ENCODE results near the gene TRIM41. TPM values are rescaled to one million over a fixed set of nuclear protein-coding genes. Genes with fewer than 3 reads are reported as not detected.

TRIM41 gene
- total RNA-seq, 4 donors from 2014 or later: 17.9 to 23.9 (median 18.7) TPM

DNA sequence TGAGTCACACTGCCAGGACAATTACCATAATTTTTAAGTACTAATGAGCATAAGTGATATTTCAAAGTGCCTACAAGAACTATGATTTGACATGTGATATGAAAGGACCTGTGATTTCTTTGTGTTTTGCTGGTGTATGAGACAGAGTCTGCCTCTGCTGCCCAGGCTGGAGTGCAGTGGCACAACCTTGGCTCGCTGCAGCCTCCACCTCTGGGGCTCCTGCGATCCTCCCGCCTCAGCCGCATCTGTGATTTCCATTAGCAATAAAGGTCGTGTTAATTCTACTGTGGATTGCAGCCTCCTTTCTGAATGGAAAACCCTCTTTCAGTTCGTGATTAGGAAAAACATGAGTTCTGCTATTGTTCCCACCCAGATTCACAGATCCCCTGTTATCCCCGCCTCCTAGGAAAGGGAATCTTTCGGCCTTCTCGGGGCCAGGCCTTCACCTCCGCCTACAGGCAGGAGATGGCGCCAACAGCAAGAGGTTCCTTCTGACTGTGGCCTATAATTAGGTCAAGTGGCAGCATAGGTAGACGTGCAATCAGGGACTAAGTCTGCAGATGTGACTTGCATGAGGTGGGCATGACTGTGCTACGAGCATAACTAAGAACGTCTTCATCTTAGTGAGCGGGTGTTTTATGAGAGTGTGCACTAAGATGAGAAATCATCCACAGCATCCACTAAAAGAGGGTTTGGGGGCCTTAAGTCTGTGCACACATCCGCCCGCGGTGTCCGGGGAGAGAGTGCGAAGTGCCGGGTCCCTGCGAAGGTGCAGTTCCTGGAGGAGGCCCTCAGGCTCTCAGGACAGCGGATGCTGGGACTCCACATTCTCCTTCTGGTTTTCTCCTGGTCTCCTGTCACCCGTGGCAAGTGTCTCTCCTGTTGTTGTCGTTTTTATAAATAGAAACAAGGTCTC, 41.2 kb upstream of the TRIM41 start:
- Histone ChIP-seq H3K27ac (no peak overlapping the region), H3K4me3 (no peak overlapping the region), H3K9me3 (no peaks in the 10 kb centered on the region), H3K27me3 (peaks cover 7% of the 10 kb centered on the region), H3K4me1 (peaks cover 0 to 18% (median 9%) of the 10 kb centered on the region in 4 donors), H3K36me3 (no peaks in the 10 kb centered on the region)
- peak; percentile 79 for DNase-seq
- in situ Hi-C loops (cut with MboI; ENCODE audit: low pct_ligation_motif_present in 1 of 4, low pct_unique_long_range_greater_than_20kb in 1 of 4, low sequenced_read_pairs in 3 of 4) (no loop called here), intact Hi-C loops (cut with DNase I; ENCODE audit: low total_unique reads) (loop anchor here (10.0 kb wide), 1 partner anchor 63 kb away; the partner anchor contains the start of gene RACK1)
- 47% methylated on average over 25 of the region's 25 CpGs; no CpG with 5 or more reads in 1 of the 2 donors for WGBS, 2 donors (ENCODE audit: low coverage in 1 of 2)
- TF ChIP-seq CTCF (IDR thresholded peaks at IDR 0.05): peak; percentile 66 to 82 (median 79)
- TF ChIP-seq POLR2A (IDR thresholded peaks at IDR 0.05): no peak

DNA sequence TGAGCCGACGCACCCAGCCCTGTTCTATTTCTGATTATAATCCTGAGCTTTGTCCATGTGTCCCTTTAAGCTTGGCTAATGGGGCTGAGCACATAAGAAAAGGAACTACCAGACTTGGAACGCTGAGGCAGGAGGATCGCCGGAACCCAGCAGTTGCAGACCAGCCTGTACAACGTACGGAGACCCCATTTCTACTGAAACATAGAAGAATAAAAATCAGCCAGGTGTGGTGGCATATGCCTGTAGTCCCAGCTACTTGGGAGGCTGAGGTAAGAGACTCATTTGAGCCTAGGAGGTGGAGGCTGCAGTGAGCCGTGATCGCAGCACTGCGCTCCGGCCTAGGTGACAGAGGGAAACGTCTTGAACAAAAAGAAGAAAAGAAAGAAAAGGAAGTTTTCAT, 40.4 kb upstream of the TRIM41 start:
- Histone ChIP-seq H3K27ac (no peak overlapping the region), H3K9me3 (no peaks in the 10 kb centered on the region), H3K4me1 (peaks cover 0 to 21% (median 9%) of the 10 kb centered on the region in 4 donors), H3K4me3 (no peak overlapping the region), H3K27me3 (peaks cover under 1% of the 10 kb centered on the region), H3K36me3 (no peaks in the 10 kb centered on the region)
- in situ Hi-C loops (cut with MboI; ENCODE audit: low pct_ligation_motif_present in 1 of 4, low pct_unique_long_range_greater_than_20kb in 1 of 4, low sequenced_read_pairs in 3 of 4): no loop called here
- WGBS, 2 donors (ENCODE audit: low coverage in 1 of 2): 69 to 82% methylated on average over 5 to 12 of the region's 12 CpGs
- TF ChIP-seq POLR2AphosphoS5 (IDR thresholded peaks at IDR 0.05) (no peak), POLR2A (IDR thresholded peaks at IDR 0.05) (no peak), EP300 (IDR thresholded peaks at IDR 0.05; ENCODE audit: low read depth) (no peak), CTCF (IDR thresholded peaks at IDR 0.05) (no peak)
- intact Hi-C loops (cut with DNase I; ENCODE audit: low total_unique reads): loop anchor here (10.0 kb wide), 1 partner anchor 62 kb away; the partner anchor contains the start of gene RACK1
- DNase-seq: no peak

DNA sequence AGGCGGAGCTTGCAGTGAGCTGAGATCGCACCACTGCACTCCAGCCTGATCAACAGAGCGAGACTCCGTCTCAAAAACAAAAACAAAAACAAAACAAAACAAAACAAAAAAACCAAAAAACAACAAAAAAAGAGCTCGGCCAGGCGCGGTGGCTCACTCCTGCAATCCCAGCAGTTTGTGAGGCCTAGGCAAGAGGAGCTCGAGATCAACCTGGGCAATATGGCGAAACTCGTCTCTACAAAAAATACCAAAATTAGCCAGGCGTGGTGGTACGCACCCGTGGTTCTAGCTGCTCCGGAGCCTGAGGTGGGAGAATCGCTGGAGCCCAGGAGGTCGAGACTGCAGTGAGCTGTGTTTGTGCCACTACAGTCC, 38.2 kb upstream of the TRIM41 start:
- intact Hi-C loops (cut with DNase I; ENCODE audit: low total_unique reads): loop anchor here (10.0 kb wide), 1 partner anchor 60 kb away; the partner anchor contains the start of gene RACK1
- 68 to 83% methylated on average over 10 to 16 of the region's 16 CpGs for WGBS, 2 donors (ENCODE audit: low coverage in 1 of 2)
- Histone ChIP-seq H3K9me3 (no peaks in the 10 kb centered on the region), H3K4me1 (peaks cover 0 to 27% (median 9%) of the 10 kb centered on the region in 4 donors), H3K27me3 (no peaks in the 10 kb centered on the region), H3K4me3 (peak overlapping the region in 3 of 4 donors; percentile 36 to 51 (median 40)), H3K36me3 (no peaks in the 10 kb centered on the region), H3K27ac (peak overlapping the region in 1 of 4 donors; percentile 69)
- in situ Hi-C loops (cut with MboI; ENCODE audit: low pct_ligation_motif_present in 1 of 4, low pct_unique_long_range_greater_than_20kb in 1 of 4, low sequenced_read_pairs in 3 of 4): loop anchor here in 1 of 4 donors (5.0 kb wide), 1 partner anchor 77 kb away; the partner anchor contains the start of gene TRIM52
- DNase-seq: no peak
- TF ChIP-seq POLR2AphosphoS5 (IDR thresholded peaks at IDR 0.05): no peak
- no peak for TF ChIP-seq EP300 (IDR thresholded peaks at IDR 0.05; ENCODE audit: low read depth)
- no peak for TF ChIP-seq POLR2A (IDR thresholded peaks at IDR 0.05)
- no peak for TF ChIP-seq CTCF (IDR thresholded peaks at IDR 0.05)

DNA sequence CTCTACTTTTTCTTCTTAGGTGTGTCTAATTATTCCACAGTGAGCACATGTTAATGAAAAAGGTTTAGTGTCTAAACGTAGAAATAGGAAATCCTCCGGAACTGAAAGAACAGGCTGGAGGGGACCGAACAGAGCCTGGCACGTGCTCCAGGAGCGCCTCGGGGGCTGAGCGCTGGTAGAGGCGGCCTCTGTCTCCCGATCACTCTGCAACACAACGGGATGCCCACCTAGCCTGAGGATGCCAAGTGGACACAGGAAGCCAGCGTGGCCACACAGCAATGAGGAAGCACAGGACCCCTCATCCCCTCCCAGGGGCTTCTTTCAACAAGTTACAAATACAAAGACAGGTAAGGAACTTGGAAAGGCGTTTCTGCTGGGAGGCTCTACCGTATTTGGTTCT, 37.5 kb upstream of the TRIM41 start:
- intact Hi-C loops (cut with DNase I; ENCODE audit: low total_unique reads) (loop anchor here (10.0 kb wide), 1 partner anchor 59 kb away; the partner anchor contains the start of gene RACK1), in situ Hi-C loops (cut with MboI; ENCODE audit: low pct_ligation_motif_present in 1 of 4, low pct_unique_long_range_greater_than_20kb in 1 of 4, low sequenced_read_pairs in 3 of 4) (loop anchor here in 1 of 4 donors (5.0 kb wide), 1 partner anchor 77 kb away; the partner anchor contains the start of gene TRIM52)
- no peaks in the 10 kb centered on the region for H3K36me3 ChIP-seq
- no peak overlapping the region for H3K4me3 ChIP-seq
- H3K27ac ChIP-seq: no peak overlapping the region
- DNase-seq: no peak
- TF ChIP-seq CTCF (IDR thresholded peaks at IDR 0.05): no peak
- TF ChIP-seq POLR2AphosphoS5 (IDR thresholded peaks at IDR 0.05): no peak
- no peak for TF ChIP-seq POLR2A (IDR thresholded peaks at IDR 0.05)
- TF ChIP-seq EP300 (IDR thresholded peaks at IDR 0.05; ENCODE audit: low read depth): no peak
- H3K4me1 ChIP-seq: peaks cover 0 to 32% (median 14%) of the 10 kb centered on the region in 4 donors
- no peaks in the 10 kb centered on the region for H3K27me3 ChIP-seq
- H3K9me3 ChIP-seq: no peaks in the 10 kb centered on the region
- WGBS, 2 donors (ENCODE audit: low coverage in 1 of 2): 60 to 92% methylated on average over 1 to 13 of the region's 13 CpGs

Measured in transverse colon (tissue), 4 donors.